ENCODE measurements around the gene BCL2L12.

- TF ChIP-seq EZH2 (IDR thresholded peaks at IDR 0.05; ENCODE audit: borderline replicate concordance, low read depth, low read length, severe bottlenecking) (no peak), CTCF (IDR thresholded peaks at IDR 0.05; ENCODE audit: borderline replicate concordance, extremely low read depth, low read length, poor library complexity, severe bottlenecking) (no peak)
Measured at GRCh38 chr19:49705919-49706318, 40.2 kb downstream of the BCL2L12 start.

All from DND-41 (cell line).